ENCODE measurements around the gene FBXW11. TPM values are rescaled to one million over a fixed set of nuclear protein-coding genes. Genes with fewer than 3 reads are reported as not detected.

The FBXW11 gene
- total and polyA plus RNA-seq, 10 of the 15 experiments (the other 5 are each of a cell fraction or from before 2014, with no cell fraction given) = 4.3 to 61.5 (median 40.0) TPM

DNA sequence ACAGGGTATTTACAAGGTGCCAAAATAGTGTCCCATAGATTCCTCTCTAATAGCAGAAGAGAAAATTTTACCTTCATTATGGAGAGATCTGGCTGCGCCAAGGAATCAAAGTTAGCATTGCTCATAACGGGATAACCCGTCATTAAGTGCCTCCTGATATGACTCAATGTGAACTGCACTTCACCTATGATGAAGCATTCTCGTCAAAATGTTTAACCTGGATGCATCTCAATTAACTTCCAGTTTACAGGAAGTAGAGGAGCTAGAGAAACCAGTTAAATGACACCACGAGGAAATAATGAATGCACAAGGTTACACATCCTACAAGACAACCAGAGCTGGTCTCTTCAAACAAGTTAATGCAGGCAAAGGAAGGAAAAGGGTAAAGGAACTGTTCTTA lies 17.2 kb downstream of the FBXW11 start (continued):
- TF ChIP-seq CEBPB (IDR thresholded peaks at IDR 0.05; ENCODE audit: borderline replicate concordance in 1 of 2, low read depth in 2 of 2, low read length in 2 of 2) (peak in 1 of 2 experiments; percentile 85; a peak in 2 of 4 replicates), BCL3 (IDR thresholded peaks at IDR 0.05; ENCODE audit: borderline replicate concordance, insufficient read depth, low read depth, low read length, poor library complexity, severe bottlenecking) (peak; percentile 73), CREM (IDR thresholded peaks at IDR 0.05; ENCODE audit: low read depth) (peak; percentile 94), NRF1 (conservative IDR thresholded peaks at IDR 0.05; ENCODE audit: low read depth, low read length) (no peak), FOXM1 (IDR thresholded peaks at IDR 0.05; ENCODE audit: low read depth, low read length) (peak; percentile 91), ZNF687 (IDR thresholded peaks at IDR 0.05) (no peak), CBX3 (IDR thresholded peaks at IDR 0.05; ENCODE audit: borderline replicate concordance, low read depth) (no peak), FOS (IDR thresholded peaks at IDR 0.05; ENCODE audit: borderline replicate concordance, extremely low read depth, insufficient read length) (no peak), CHD1 (IDR thresholded peaks at IDR 0.05; ENCODE audit: low read depth, low read length) (no peak), SKIL (IDR thresholded peaks at IDR 0.05; ENCODE audit: low read depth, poor library complexity, severe bottlenecking) (peak; percentile 67), RELA (IDR thresholded peaks at IDR 0.05; ENCODE audit: borderline replicate concordance, partially characterized antibody) (no peak), HCFC1 (IDR thresholded peaks at IDR 0.05; ENCODE audit: low read length) (no peak), TCF3 (IDR thresholded peaks at IDR 0.05; ENCODE audit: borderline replicate concordance, insufficient read depth, low read depth, low read length) (0 out of 2 replicates have a peak, but pooled peaks have one; percentile 41), NR2C2 (IDR thresholded peaks at IDR 0.05; ENCODE audit: borderline replicate concordance, control insufficient read depth, insufficient read length, low read depth) (no peak), PAX5 (IDR thresholded peaks at IDR 0.05; ENCODE audit: borderline replicate concordance, low read depth, low read length) (peak; percentile 86; the same call in 1 of the 2 replicates), ZNF384 (IDR thresholded peaks at IDR 0.05; ENCODE audit: borderline replicate concordance, low read depth, low read length) (no peak)
- TF ChIP-seq, protein P1, sequence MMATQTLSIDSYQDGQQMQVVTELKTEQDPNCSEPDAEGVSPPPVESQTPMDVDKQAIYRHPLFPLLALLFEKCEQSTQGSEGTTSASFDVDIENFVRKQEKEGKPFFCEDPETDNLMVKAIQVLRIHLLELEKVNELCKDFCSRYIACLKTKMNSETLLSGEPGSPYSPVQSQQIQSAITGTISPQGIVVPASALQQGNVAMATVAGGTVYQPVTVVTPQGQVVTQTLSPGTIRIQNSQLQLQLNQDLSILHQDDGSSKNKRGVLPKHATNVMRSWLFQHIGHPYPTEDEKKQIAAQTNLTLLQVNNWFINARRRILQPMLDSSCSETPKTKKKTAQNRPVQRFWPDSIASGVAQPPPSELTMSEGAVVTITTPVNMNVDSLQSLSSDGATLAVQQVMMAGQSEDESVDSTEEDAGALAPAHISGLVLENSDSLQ (IDR thresholded peaks at IDR 0.05) = no peak
- TF ChIP-seq, protein P2, sequence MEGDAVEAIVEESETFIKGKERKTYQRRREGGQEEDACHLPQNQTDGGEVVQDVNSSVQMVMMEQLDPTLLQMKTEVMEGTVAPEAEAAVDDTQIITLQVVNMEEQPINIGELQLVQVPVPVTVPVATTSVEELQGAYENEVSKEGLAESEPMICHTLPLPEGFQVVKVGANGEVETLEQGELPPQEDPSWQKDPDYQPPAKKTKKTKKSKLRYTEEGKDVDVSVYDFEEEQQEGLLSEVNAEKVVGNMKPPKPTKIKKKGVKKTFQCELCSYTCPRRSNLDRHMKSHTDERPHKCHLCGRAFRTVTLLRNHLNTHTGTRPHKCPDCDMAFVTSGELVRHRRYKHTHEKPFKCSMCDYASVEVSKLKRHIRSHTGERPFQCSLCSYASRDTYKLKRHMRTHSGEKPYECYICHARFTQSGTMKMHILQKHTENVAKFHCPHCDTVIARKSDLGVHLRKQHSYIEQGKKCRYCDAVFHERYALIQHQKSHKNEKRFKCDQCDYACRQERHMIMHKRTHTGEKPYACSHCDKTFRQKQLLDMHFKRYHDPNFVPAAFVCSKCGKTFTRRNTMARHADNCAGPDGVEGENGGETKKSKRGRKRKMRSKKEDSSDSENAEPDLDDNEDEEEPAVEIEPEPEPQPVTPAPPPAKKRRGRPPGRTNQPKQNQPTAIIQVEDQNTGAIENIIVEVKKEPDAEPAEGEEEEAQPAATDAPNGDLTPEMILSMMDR (IDR thresholded peaks at IDR 0.05 in 2 of 3, conservative IDR thresholded peaks at IDR 0.05 in 1 of 3; ENCODE audit: control insufficient read depth in 2 of 3, extremely low read depth in 1 of 3, insufficient read depth in 1 of 3, low read depth in 3 of 3, low read length in 3 of 3) = no peak
